WTC11 (cell line): Measurements from ENCODE around the gene SH3GL1. TPM values are rescaled to one million over a fixed set of nuclear protein-coding genes. Genes with fewer than 3 reads are reported as not detected.
A peak's percentile ranks its signal among the peaks of the same experiment; 100 is the strongest.

ENCODE experiments used
- ATAC-seq: fragments of 200-7000 bp; cut with Tn5 transposase; 2 replicates; pipeline ENCODE4 v1.10.0; 2021; ENCODE audit warnings: mild to moderate bottlenecking, moderate library complexity
- CTCF ChIA-PET: fragments of 300-600 bp; sonication (Branson Sonifier 250); formaldehyde crosslinking; loops from one replicate; lab custom pipeline; 2021; ENCODE audit warnings: antibody characterized with exemption; lab: Charles Lee
- POLR2A ChIA-PET: fragments of 350-600 bp; sonication (Branson Sonifier 250); formaldehyde crosslinking; loops from one replicate; lab custom pipeline; 2021; ENCODE audit warnings: antibody characterized with exemption; lab: Charles Lee
- DNase-seq: peaks from one replicate; pipeline ENCODE4 v3.0.0; 2021; ENCODE audit warnings: low spot score
- H3K27ac Mint-ChIP-seq: 2 replicates; pipeline ENCODE4 v1.8.0; 2021; ENCODE audit warnings: mixed read lengths
- H3K27me3 Mint-ChIP-seq: 2 replicates; pipeline ENCODE4 v1.8.0; 2021; ENCODE audit warnings: low read depth, mild to moderate bottlenecking, moderate library complexity, mixed read lengths
- H3K36me3 Mint-ChIP-seq: 2 replicates; pipeline ENCODE4 v1.8.0; 2021; ENCODE audit warnings: mixed read lengths
- H3K4me1 Mint-ChIP-seq: 2 replicates; pipeline ENCODE4 v1.8.0; 2022; ENCODE audit warnings: mixed read lengths
- H3K4me3 Mint-ChIP-seq: 2 replicates; pipeline ENCODE4 v1.8.0; 2021; ENCODE audit warnings: mild to moderate bottlenecking, moderate library complexity, mixed read lengths
- H3K9me3 Mint-ChIP-seq: 2 replicates; pipeline ENCODE4 v1.8.0; 2021; ENCODE audit warnings: mixed read lengths
- CREB1 ChIP-seq: sonication (generic); formaldehyde crosslinking; IDR thresholded peaks from 2 replicates; pipeline ENCODE4 v1.8.0; 2023; ENCODE audit warnings: mild to moderate bottlenecking, missing genetic modification reagents
- CREM ChIP-seq: sonication (generic); formaldehyde crosslinking; IDR thresholded peaks from 2 replicates; pipeline ENCODE4 v1.8.1; 2022; ENCODE audit warnings: mild to moderate bottlenecking, missing genetic modification reagents, moderate library complexity
- ELF4 ChIP-seq: sonication (generic); formaldehyde crosslinking; IDR thresholded peaks from 2 replicates; pipeline ENCODE4 v1.8.1; 2022; ENCODE audit warnings: low read depth, mild to moderate bottlenecking, moderate library complexity, missing genetic modification reagents
- GRHL2 ChIP-seq: fragments of 250-450 bp; sonication (Bioruptor Pico); IDR thresholded peaks from 2 replicates; pipeline ENCODE4 v1.8.0; 2022; ENCODE audit warnings: mild to moderate bottlenecking, moderate library complexity; ENCODE audit not compliant: insufficient replicate concordance, severe bottlenecking
- KAT7 ChIP-seq: sonication (generic); formaldehyde crosslinking; IDR thresholded peaks from 2 replicates; pipeline ENCODE4 v1.8.1; 2023; ENCODE audit warnings: missing genetic modification reagents, mild to moderate bottlenecking, borderline replicate concordance
- NFATC4 ChIP-seq: fragments of 250-450 bp; sonication (Bioruptor Pico); IDR thresholded peaks from 2 replicates; pipeline ENCODE4 v1.9.0; 2021; ENCODE audit warnings: mild to moderate bottlenecking
- NR3C1 ChIP-seq: sonication (generic); formaldehyde crosslinking; conservative IDR thresholded peaks from 2 replicates; pipeline ENCODE4 v1.8.1; 2023; ENCODE audit warnings: low read depth, mild to moderate bottlenecking, missing genetic modification reagents
- PRRX2 ChIP-seq: fragments of 250-450 bp; sonication (Bioruptor Pico); IDR thresholded peaks from 2 replicates; pipeline ENCODE4 v1.8.0; 2021; ENCODE audit warnings: mild to moderate bottlenecking
- ZNF121 ChIP-seq: sonication (generic); formaldehyde crosslinking; IDR thresholded peaks from 2 replicates; pipeline ENCODE4 v1.8.0; 2023; ENCODE audit warnings: missing genetic modification reagents
- ZNF423 ChIP-seq: fragments of 250-450 bp; sonication (Bioruptor Pico); IDR thresholded peaks from 2 replicates; pipeline ENCODE4 v2.1.2; 2022; ENCODE audit warnings: mild to moderate bottlenecking, moderate library complexity
- total RNA-seq: library from RNA; stranded (reverse); gene quantifications from 3 replicates; pipeline ENCODE4 v1.2.3, GENCODE V29; 2021
- TF ChIP-seq, protein P1 (sequence below): sonication (generic); formaldehyde crosslinking; IDR thresholded peaks from 2 replicates; pipeline ENCODE4 v1.8.0; 2022; ENCODE audit warnings: mild to moderate bottlenecking, missing genetic modification reagents
- TF ChIP-seq, protein P2 (sequence below): sonication (generic); formaldehyde crosslinking; IDR thresholded peaks from 2 replicates; pipeline ENCODE4 v1.8.1; 2023; ENCODE audit warnings: mild to moderate bottlenecking, missing genetic modification reagents, moderate library complexity
- TF ChIP-seq, protein P3 (sequence below): fragments of 200-600 bp; IDR thresholded peaks from 2 replicates; pipeline ENCODE4 v1.8.0; 2022; ENCODE audit warnings: antibody characterized with exemption
- TF ChIP-seq, protein P4 (sequence below): fragments of 250-450 bp; sonication (Bioruptor Pico); IDR thresholded peaks from 2 replicates; pipeline ENCODE4 v2.1.2; 2022; ENCODE audit warnings: mild to moderate bottlenecking, moderate library complexity
- TF ChIP-seq, protein P5 (sequence below): sonication (generic); formaldehyde crosslinking; IDR thresholded peaks from 2 replicates; pipeline ENCODE4 v1.8.1; 2023; ENCODE audit warnings: mild to moderate bottlenecking, missing genetic modification reagents, moderate library complexity
- TF ChIP-seq, protein P6 (sequence below): fragments of 250-450 bp; sonication (Bioruptor Pico); IDR thresholded peaks from 2 replicates; pipeline ENCODE4 v1.9.0; 2021; ENCODE audit warnings: mild to moderate bottlenecking

The SH3GL1 gene
- total RNA-seq, 1 experiment from 2014 or later, result 109 TPM

DNA sequence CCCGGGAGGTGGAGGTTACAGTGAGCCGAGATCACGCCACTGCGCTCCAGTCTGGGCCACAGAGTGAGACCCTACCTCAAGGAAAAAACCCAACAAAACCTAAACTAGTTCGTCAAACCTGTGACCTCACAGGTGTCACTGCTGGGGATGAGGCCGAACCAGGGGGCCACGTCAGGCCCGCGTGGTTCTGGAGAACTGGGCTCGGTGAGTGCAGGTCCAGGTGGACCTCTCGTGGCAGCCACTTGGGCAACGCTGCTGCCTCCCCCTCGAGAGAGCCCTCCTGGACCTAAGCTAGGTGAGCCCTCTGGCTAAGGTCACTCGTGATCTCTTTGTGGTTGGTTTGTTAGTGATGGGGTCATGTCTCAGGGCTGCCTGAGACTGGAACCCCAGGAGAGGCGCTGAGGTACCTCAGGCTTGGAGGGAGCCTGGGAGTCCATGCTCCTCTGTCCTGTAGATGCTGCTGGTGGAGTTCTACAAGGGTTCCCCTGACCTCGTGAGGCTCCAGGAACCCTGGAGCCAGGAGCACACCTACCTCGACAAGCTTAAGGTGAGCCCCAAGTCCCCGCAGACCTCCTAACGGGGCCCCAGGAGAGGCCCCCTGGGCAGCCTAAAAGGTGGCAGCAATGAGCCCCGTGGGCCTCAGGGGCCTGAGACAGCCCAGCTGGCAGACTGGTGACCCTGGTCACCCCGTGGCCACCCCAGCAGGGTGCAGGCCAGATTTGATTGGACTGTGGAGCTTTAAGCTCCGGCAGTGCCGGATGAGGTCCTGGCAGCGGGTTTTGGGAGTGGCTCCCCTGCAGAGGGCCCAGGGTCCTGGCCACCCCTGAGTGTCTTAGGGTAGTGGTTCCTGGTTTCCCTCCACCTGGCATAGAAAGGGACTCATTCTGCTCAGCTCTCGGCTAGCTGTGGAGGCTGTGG lies 41.4 kb downstream of the SH3GL1 start:
- POLR2A ChIA-PET, result no interaction called here
- peaks cover 7% of the 10 kb centered on the region for H3K4me1 Mint-ChIP-seq

DNA sequence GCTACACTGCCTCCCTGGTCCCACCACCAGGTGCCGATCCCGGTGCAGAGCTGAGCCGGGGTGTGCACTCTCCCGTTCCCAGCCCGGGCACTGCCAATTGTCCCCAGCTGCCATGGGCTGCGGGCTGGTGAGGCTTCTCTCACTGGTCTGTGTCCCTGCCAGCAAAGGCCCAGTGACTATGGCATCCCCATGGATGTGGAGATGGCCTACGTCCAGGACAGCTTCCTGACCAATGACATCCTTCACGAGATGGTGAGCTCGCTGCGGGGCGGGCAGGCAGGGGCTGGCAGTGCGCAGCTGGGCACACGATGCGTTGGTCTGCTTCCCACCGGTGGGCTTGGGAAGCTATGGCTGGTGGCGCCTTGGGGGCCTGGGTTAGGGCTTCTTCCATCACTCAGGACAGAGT lies 42.4 kb downstream of the SH3GL1 start:
- H3K9me3 Mint-ChIP-seq, result no peaks in the 10 kb centered on the region
- DNase-seq, result no peak
- no peak overlapping the region; the same call in 1 of the 2 replicates for H3K27ac Mint-ChIP-seq
- TF ChIP-seq ZNF423 (CRISPR knock-in tag) (no peak), KAT7 (CRISPR knock-in tag) (no peak), PRRX2 (CRISPR knock-in tag) (no peak), NFATC4 (no peak), ELF4 (CRISPR knock-in tag) (no peak)
- TF ChIP-seq, protein P1, sequence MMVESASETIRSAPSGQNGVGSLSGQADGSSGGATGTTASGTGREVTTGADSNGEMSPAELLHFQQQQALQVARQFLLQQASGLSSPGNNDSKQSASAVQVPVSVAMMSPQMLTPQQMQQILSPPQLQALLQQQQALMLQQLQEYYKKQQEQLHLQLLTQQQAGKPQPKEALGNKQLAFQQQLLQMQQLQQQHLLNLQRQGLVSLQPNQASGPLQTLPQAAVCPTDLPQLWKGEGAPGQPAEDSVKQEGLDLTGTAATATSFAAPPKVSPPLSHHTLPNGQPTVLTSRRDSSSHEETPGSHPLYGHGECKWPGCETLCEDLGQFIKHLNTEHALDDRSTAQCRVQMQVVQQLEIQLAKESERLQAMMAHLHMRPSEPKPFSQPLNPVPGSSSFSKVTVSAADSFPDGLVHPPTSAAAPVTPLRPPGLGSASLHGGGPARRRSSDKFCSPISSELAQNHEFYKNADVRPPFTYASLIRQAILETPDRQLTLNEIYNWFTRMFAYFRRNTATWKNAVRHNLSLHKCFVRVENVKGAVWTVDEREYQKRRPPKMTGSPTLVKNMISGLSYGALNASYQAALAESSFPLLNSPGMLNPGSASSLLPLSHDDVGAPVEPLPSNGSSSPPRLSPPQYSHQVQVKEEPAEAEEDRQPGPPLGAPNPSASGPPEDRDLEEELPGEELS (CRISPR knock-in tag), result no peak
- TF ChIP-seq, protein P2, sequence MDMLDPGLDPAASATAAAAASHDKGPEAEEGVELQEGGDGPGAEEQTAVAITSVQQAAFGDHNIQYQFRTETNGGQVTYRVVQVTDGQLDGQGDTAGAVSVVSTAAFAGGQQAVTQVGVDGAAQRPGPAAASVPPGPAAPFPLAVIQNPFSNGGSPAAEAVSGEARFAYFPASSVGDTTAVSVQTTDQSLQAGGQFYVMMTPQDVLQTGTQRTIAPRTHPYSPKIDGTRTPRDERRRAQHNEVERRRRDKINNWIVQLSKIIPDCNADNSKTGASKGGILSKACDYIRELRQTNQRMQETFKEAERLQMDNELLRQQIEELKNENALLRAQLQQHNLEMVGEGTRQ (CRISPR knock-in tag), result no peak
- TF ChIP-seq, all 79 proteins: peak for 0
- ChIA-PET POLR2A (interaction anchor here (0.6 kb wide), 1 partner anchor 11 kb away, joined by 4 read pairs; no protein-coding TSS in a partner anchor), CTCF (interaction anchor here (1.1 to 8.3 kb wide), 3 partner anchors 43 to 90 kb away, joined by 3 to 70 read pairs (median 3); no protein-coding TSS in a partner anchor)
- H3K27me3 Mint-ChIP-seq, result no peaks in the 10 kb centered on the region
- H3K4me3 Mint-ChIP-seq, result no peak overlapping the region
- H3K4me1 Mint-ChIP-seq, result peaks cover 7% of the 10 kb centered on the region
- no peak for ATAC-seq
- no peaks in the 10 kb centered on the region; the same call in 1 of the 2 replicates for H3K36me3 Mint-ChIP-seq

More for the DNA sequence above, 41.4 kb downstream of the SH3GL1 start:
- H3K27me3 Mint-ChIP-seq, result no peaks in the 10 kb centered on the region
- CTCF ChIA-PET, result interaction anchor here (0.5 to 8.3 kb wide), 4 partner anchors 11 to 91 kb away, joined by 3 to 70 read pairs (median 3); no protein-coding TSS in a partner anchor
- H3K9me3 Mint-ChIP-seq, result no peaks in the 10 kb centered on the region
- no peak for ATAC-seq
- H3K27ac Mint-ChIP-seq, result no peak overlapping the region
- no peak for DNase-seq
- H3K4me3 Mint-ChIP-seq, result no peak overlapping the region
- peaks cover 3% of the 10 kb centered on the region; the same call in 1 of the 2 replicates for H3K36me3 Mint-ChIP-seq
- 0 out of 2 replicates have a peak, but pooled peaks have one; percentile 3 for TF ChIP-seq ZNF121
- TF ChIP-seq, protein P3, sequence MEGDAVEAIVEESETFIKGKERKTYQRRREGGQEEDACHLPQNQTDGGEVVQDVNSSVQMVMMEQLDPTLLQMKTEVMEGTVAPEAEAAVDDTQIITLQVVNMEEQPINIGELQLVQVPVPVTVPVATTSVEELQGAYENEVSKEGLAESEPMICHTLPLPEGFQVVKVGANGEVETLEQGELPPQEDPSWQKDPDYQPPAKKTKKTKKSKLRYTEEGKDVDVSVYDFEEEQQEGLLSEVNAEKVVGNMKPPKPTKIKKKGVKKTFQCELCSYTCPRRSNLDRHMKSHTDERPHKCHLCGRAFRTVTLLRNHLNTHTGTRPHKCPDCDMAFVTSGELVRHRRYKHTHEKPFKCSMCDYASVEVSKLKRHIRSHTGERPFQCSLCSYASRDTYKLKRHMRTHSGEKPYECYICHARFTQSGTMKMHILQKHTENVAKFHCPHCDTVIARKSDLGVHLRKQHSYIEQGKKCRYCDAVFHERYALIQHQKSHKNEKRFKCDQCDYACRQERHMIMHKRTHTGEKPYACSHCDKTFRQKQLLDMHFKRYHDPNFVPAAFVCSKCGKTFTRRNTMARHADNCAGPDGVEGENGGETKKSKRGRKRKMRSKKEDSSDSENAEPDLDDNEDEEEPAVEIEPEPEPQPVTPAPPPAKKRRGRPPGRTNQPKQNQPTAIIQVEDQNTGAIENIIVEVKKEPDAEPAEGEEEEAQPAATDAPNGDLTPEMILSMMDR, result no peak

DNA sequence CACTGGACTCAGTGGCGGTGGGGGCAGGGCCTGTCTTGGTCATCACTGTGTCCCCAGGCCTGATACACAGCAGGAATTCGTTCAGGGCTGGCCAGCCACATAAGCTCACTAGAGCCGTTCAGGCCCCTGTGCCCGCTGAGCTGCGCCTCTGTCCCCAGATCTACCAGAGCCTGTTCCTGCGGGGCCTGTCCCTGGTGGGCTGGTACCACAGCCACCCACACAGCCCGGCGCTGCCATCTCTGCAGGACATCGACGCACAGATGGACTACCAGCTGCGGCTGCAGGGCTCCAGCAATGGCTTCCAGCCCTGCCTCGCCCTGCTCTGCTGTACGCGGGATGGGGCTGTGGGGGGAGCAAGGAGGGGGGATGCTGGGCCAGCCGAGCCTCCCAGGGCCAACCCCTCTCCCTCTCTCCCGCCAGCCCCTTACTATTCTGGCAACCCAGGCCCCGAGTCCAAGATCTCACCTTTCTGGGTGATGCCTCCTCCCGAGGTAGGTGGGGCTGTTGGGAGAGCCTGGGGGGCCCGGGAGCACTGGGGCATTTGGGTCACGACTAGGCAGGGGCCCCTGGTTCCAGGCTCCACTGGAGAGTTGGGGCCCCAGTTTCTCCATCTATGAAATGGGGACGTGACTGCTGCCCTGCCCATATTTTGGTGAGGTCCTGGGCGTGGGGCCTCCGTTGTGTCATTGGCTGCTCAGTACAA lies 43.1 kb downstream of the SH3GL1 start:
- no peaks in the 10 kb centered on the region for H3K9me3 Mint-ChIP-seq
- POLR2A ChIA-PET, result no interaction called here
- H3K27ac Mint-ChIP-seq, result no peak overlapping the region
- H3K27me3 Mint-ChIP-seq, result no peaks in the 10 kb centered on the region
- no peaks in the 10 kb centered on the region; the same call in 1 of the 2 replicates for H3K36me3 Mint-ChIP-seq
- ATAC-seq (no peak), DNase-seq (no peak)
- CTCF ChIA-PET, result interaction anchor here (0.5 to 8.3 kb wide), 4 partner anchors 44 to 115 kb away, joined by 3 to 70 read pairs (median 4); no protein-coding TSS in a partner anchor
- TF ChIP-seq GRHL2, result no peak
- no peak overlapping the region for H3K4me3 Mint-ChIP-seq
- peaks cover 7% of the 10 kb centered on the region for H3K4me1 Mint-ChIP-seq

DNA sequence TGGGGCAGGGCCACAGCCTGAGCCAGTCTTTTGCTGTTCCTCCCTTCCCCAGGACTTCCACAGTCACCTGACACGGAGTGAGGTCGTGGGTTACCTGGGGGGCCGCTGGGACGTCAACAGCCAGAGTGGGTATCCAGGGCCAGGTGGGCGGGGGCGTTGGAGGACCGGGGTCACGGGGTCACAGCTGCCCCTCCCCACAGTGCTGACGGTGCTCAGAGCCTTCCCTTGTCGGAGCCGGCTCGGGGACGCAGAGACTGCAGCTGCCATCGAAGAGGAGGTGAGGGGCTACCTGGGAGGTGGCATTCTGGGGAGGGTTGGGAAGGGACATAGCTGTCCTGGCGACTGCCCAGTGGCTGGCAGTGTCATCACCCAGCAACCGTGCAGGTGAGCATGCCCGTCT lies 45.5 kb downstream of the SH3GL1 start:
- Mint-ChIP-seq H3K27me3 (no peaks in the 10 kb centered on the region), H3K27ac (no peak overlapping the region), H3K36me3 (peaks cover 5% of the 10 kb centered on the region), H3K9me3 (no peaks in the 10 kb centered on the region), H3K4me3 (no peak overlapping the region), H3K4me1 (no peaks in the 10 kb centered on the region)
- CTCF ChIA-PET, result interaction anchor here (0.6 to 1.3 kb wide), 3 partner anchors 46 to 88 kb away, joined by 3 to 7 read pairs (median 4); partner anchors contain the start of gene SH3GL1
- DNase-seq, result no peak
- ATAC-seq, result no peak
- POLR2A ChIA-PET, result no interaction called here
- TF ChIP-seq CREB1 (CRISPR knock-in tag) (no peak), NR3C1 (CRISPR knock-in tag) (no peak), CREM (CRISPR knock-in tag) (no peak)
- TF ChIP-seq, protein P4, sequence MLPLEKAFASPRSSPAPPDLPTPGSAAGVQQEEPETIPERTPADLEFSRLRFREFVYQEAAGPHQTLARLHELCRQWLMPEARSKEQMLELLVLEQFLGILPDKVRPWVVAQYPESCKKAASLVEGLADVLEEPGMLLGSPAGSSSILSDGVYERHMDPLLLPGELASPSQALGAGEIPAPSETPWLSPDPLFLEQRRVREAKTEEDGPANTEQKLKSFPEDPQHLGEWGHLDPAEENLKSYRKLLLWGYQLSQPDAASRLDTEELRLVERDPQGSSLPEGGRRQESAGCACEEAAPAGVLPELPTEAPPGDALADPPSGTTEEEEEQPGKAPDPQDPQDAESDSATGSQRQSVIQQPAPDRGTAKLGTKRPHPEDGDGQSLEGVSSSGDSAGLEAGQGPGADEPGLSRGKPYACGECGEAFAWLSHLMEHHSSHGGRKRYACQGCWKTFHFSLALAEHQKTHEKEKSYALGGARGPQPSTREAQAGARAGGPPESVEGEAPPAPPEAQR (CRISPR knock-in tag), result no peak
- TF ChIP-seq, protein P5, sequence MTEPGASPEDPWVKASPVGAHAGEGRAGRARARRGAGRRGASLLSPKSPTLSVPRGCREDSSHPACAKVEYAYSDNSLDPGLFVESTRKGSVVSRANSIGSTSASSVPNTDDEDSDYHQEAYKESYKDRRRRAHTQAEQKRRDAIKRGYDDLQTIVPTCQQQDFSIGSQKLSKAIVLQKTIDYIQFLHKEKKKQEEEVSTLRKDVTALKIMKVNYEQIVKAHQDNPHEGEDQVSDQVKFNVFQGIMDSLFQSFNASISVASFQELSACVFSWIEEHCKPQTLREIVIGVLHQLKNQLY (CRISPR knock-in tag), result no peak
- TF ChIP-seq, protein P6, sequence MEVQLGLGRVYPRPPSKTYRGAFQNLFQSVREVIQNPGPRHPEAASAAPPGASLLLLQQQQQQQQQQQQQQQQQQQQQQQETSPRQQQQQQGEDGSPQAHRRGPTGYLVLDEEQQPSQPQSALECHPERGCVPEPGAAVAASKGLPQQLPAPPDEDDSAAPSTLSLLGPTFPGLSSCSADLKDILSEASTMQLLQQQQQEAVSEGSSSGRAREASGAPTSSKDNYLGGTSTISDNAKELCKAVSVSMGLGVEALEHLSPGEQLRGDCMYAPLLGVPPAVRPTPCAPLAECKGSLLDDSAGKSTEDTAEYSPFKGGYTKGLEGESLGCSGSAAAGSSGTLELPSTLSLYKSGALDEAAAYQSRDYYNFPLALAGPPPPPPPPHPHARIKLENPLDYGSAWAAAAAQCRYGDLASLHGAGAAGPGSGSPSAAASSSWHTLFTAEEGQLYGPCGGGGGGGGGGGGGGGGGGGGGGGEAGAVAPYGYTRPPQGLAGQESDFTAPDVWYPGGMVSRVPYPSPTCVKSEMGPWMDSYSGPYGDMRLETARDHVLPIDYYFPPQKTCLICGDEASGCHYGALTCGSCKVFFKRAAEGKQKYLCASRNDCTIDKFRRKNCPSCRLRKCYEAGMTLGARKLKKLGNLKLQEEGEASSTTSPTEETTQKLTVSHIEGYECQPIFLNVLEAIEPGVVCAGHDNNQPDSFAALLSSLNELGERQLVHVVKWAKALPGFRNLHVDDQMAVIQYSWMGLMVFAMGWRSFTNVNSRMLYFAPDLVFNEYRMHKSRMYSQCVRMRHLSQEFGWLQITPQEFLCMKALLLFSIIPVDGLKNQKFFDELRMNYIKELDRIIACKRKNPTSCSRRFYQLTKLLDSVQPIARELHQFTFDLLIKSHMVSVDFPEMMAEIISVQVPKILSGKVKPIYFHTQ (CRISPR knock-in tag), result no peak
